IMR-90 (cell line): Measurements from ENCODE around the gene FFAR2. TPM values are rescaled to one million over a fixed set of nuclear protein-coding genes. Genes with fewer than 3 reads are reported as not detected.

Experiments used
- ATAC-seq: fragments of 200-7000 bp; cut with Tn5 transposase; 2 replicates; pipeline ENCODE4 v1.9.1; 2020; ENCODE audit warnings: low read depth, mild to moderate bottlenecking, moderate library complexity
- BruUV-seq: library from RNA; stranded (reverse); fragments of 400-500 nt; replicated peaks from 2 replicates; lab custom pipeline; 2021; lab: Mats Ljungman, UMichigan
- CTCF ChIA-PET: fragments of 300-600 bp; formaldehyde crosslinking; extraction: SDS; loops from one replicate; lab custom pipeline; 2021; ENCODE audit warnings: antibody characterized with exemption; lab: Yijun Ruan, JAX
- POLR2A ChIA-PET: fragments of 300-600 bp; sonication (Branson Sonifier 250); formaldehyde crosslinking; loops from one replicate; lab custom pipeline; 2022; ENCODE audit warnings: antibody characterized with exemption; ENCODE audit not compliant: unreplicated experiment; lab: Charles Lee
- DNase-seq: peaks from one replicate; pipeline ENCODE4 v3.0.0; 2013
- H2AFZ ChIP-seq: replicated peaks from 2 replicates; pipeline ENCODE3; 2013; ENCODE audit warnings: low read length, mild to moderate bottlenecking; ENCODE audit not compliant: poor library complexity
- H2AK5ac ChIP-seq: 2 replicates; pipeline ENCODE4 v1.6.1; 2013; ENCODE audit warnings: low read depth, low read length, inconsistent platforms
- H2AK9ac ChIP-seq: replicated peaks from 2 replicates; pipeline ENCODE3; 2013; ENCODE audit warnings: mild to moderate bottlenecking, low read depth, low read length, moderate library complexity; ENCODE audit not compliant: poor library complexity
- H2BK120ac ChIP-seq: 2 replicates; pipeline ENCODE4 v1.6.1; 2013; ENCODE audit warnings: low read depth, low read length, inconsistent platforms
- H2BK15ac ChIP-seq: 3 replicates; pipeline ENCODE4 v1.6.1; 2013; ENCODE audit warnings: low read depth, low read length, inconsistent platforms
- H2BK20ac ChIP-seq: 2 replicates; pipeline ENCODE4 v1.6.1; 2013; ENCODE audit warnings: low read depth, mild to moderate bottlenecking, inconsistent platforms, low read length, moderate library complexity
- H2BK5ac ChIP-seq: 2 replicates; pipeline ENCODE4 v1.6.1; 2013; ENCODE audit warnings: mild to moderate bottlenecking, low read depth, low read length, inconsistent platforms; ENCODE audit not compliant: poor library complexity, severe bottlenecking
- H3K14ac ChIP-seq: replicated peaks from 2 replicates; pipeline ENCODE4 v1.6.1; 2013; ENCODE audit warnings: low read depth, low read length, inconsistent platforms
- H3K18ac ChIP-seq: 2 replicates; pipeline ENCODE4 v1.6.1; 2013; ENCODE audit warnings: low read depth, low read length, control low read depth
- H3K23ac ChIP-seq: 2 replicates; pipeline ENCODE4 v1.6.1; 2013; ENCODE audit warnings: low read depth, low read length, inconsistent platforms
- H3K27ac ChIP-seq: 2 replicates; pipeline ENCODE4 v1.5.1; 2013; ENCODE audit warnings: mild to moderate bottlenecking, control low read depth, low read length; ENCODE audit not compliant: insufficient read depth
- H3K27me3 ChIP-seq: 2 replicates; pipeline ENCODE4 v1.6.1; 2013; ENCODE audit warnings: low read length; ENCODE audit not compliant: control insufficient read depth, insufficient read depth
- H3K36me3 ChIP-seq: 2 replicates; pipeline ENCODE4 v1.6.1; 2013; ENCODE audit warnings: low read length, mixed read lengths; ENCODE audit not compliant: control insufficient read depth, insufficient read depth
- H3K4ac ChIP-seq: 2 replicates; pipeline ENCODE4 v1.6.1; 2013; ENCODE audit warnings: low read depth, low read length, inconsistent platforms
- H3K4me1 ChIP-seq: 2 replicates; pipeline ENCODE4 v1.6.1; 2013; ENCODE audit warnings: low read length, mixed read lengths; ENCODE audit not compliant: control insufficient read depth, insufficient read depth
- H3K4me2 ChIP-seq: 2 replicates; pipeline ENCODE4 v1.6.1; 2013; ENCODE audit warnings: low read depth, mild to moderate bottlenecking, control low read depth, low read length, moderate library complexity
- H3K4me3 ChIP-seq: 2 replicates; pipeline ENCODE4 v1.5.1; 2013; ENCODE audit warnings: low read depth, mild to moderate bottlenecking, control low read depth, low read length, moderate library complexity; ENCODE audit not compliant: insufficient read depth
- H3K56ac ChIP-seq: 2 replicates; pipeline ENCODE4 v1.6.1; 2013; ENCODE audit warnings: low read length, inconsistent platforms; ENCODE audit not compliant: insufficient read depth; ENCODE audit errors: extremely low read depth
- H3K79me1 ChIP-seq, 2 experiments: 2 replicates each; pipeline ENCODE4 v1.6.1; 2013; ENCODE audit warnings: low read length in 2 of 2, inconsistent platforms in 1 of 2, low read depth in 1 of 2
- H3K9ac ChIP-seq: 2 replicates; pipeline ENCODE4 v1.6.1; 2013; ENCODE audit warnings: low read depth, low read length, control low read depth
- H3K9me1 ChIP-seq: 2 replicates; pipeline ENCODE4 v1.6.1; 2013; ENCODE audit warnings: low read length, inconsistent platforms; ENCODE audit not compliant: insufficient read depth
- H3K9me3 ChIP-seq: 2 replicates; pipeline ENCODE4 v1.6.1; 2013; ENCODE audit warnings: low read length; ENCODE audit not compliant: control insufficient read depth, insufficient read depth
- H4K20me1 ChIP-seq: 2 replicates; pipeline ENCODE4 v1.6.1; 2013; ENCODE audit warnings: low read length, inconsistent platforms; ENCODE audit not compliant: insufficient read depth
- H4K5ac ChIP-seq: 2 replicates; pipeline ENCODE4 v1.6.1; 2013; ENCODE audit warnings: mild to moderate bottlenecking, low read depth, low read length, control low read depth
- H4K8ac ChIP-seq, 2 experiments: 2 replicates each; pipeline ENCODE4 v1.6.1; 2013; ENCODE audit warnings: low read depth in 2 of 2, low read length in 2 of 2, control low read depth in 1 of 2, inconsistent platforms in 1 of 2
- H4K91ac ChIP-seq: 2 replicates; pipeline ENCODE4 v1.6.1; 2013; ENCODE audit warnings: low read depth, low read length, inconsistent platforms; ENCODE audit not compliant: insufficient read depth
- CHD1 ChIP-seq: IDR thresholded peaks from 2 replicates; pipeline ENCODE4 v1.6.1; 2012; ENCODE audit warnings: low read depth, low read length, improper control_type of control experiment
- ELK1 ChIP-seq: fragments of 150-350 bp; IDR thresholded peaks from 2 replicates; pipeline ENCODE4 v1.6.1; 2016; ENCODE audit warnings: low read depth, mild to moderate bottlenecking, low read length, moderate library complexity, borderline replicate concordance
- NFE2L2 ChIP-seq: fragments of 150-350 bp; IDR thresholded peaks from 2 replicates; pipeline ENCODE4 v1.6.1; 2016; ENCODE audit warnings: low read depth, mild to moderate bottlenecking, low read length
- RAD21 ChIP-seq: IDR thresholded peaks from 2 replicates; pipeline ENCODE4 v1.6.1; 2012; ENCODE audit warnings: low read length, improper control_type of control experiment
- RCOR1 ChIP-seq: IDR thresholded peaks from 2 replicates; pipeline ENCODE4 v1.6.1; 2012; ENCODE audit warnings: mild to moderate bottlenecking, low read length, improper control_type of control experiment; ENCODE audit not compliant: insufficient replicate concordance
- WGBS, 2 experiments: methylation state at CpG; one replicate each; pipeline versions ENCODE4 v1.1.5 to v1.1.7; 2013; ENCODE audit warnings: missing lambda C conversion rate in 2 of 2; ENCODE audit not compliant: insufficient read length in 1 of 2; ENCODE audit errors: extremely low coverage in 2 of 2; 5-methylcytosine and 5-hydroxymethylcytosine counted together
- dilution Hi-C: fragments of 300-500 bp; cut with HindIII; formaldehyde crosslinking; loops from one replicate; pipeline ENCODE4 v1.14.3; 2018; ENCODE audit warnings: low sequenced_read_pairs; ENCODE audit not compliant: unreplicated experiment
- in situ Hi-C: fragments of 300-500 bp; cut with MboI; formaldehyde crosslinking; loops from 3 replicates; pipeline ENCODE4 v1.14.3; 2019; ENCODE audit warnings: low sequenced_read_pairs, inconsistent platforms, mixed read lengths
- intact Hi-C: fragments of 100-400 bp; cut with micrococcal nuclease; formaldehyde crosslinking; loops from 2 replicates; pipeline ENCODE4 v1.10.0; 2022
- polyA plus RNA-seq, 3 experiments: library from polyadenylated mRNA; depleted of rRNA; stranded (reverse); fragments of >200 nt; gene quantifications; 2 replicates each; pipeline ENCODE4 v1.2.3, GENCODE V29; 2012; ENCODE audit warnings: low replicate concordance in 1 of 3
- total RNA-seq: library from RNA; depleted of rRNA; stranded (reverse); fragments of >200 nt; gene quantifications from 2 replicates; pipeline ENCODE4 v1.2.3, GENCODE V29; 2012

The FFAR2 gene
- total and polyA plus RNA-seq, 2 of the 4 experiments (the other 2 are of a cell fraction): not detected

GRCh38 chr19:35431145-35431807 is 16.8 kb upstream of the FFAR2 start:
- Histone ChIP-seq H2BK120ac (no peak overlapping the region), H3K27me3 (peaks cover 10% of the 10 kb centered on the region), H3K9me3 (peaks cover 2% of the 10 kb centered on the region; the same call in 1 of the 2 replicates), H4K8ac (no peak overlapping the region), H2AK5ac (no peak overlapping the region), H3K79me1 (no peaks in the 10 kb centered on the region), H3K9ac (no peak overlapping the region), H3K14ac (no peak overlapping the region), H3K4ac (no peak overlapping the region), H2AK9ac (no peak overlapping the region), H3K27ac (no peak overlapping the region), H3K56ac (no peak overlapping the region), H3K9me1 (no peaks in the 10 kb centered on the region), H3K4me2 (no peak overlapping the region), H3K4me3 (no peak overlapping the region), H4K20me1 (no peaks in the 10 kb centered on the region), H2BK15ac (no peak overlapping the region), H2BK5ac (no peak overlapping the region), H4K91ac (no peak overlapping the region), H2AFZ (no peak overlapping the region), H2BK20ac (no peak overlapping the region), H3K4me1 (no peaks in the 10 kb centered on the region), H3K23ac (no peak overlapping the region), H4K5ac (no peak overlapping the region), H3K36me3 (no peaks in the 10 kb centered on the region), H3K18ac (no peak overlapping the region)
- WGBS, 2 experiments: 35% methylated on average over 4 of the region's 8 CpGs; no CpG with 5 or more reads in 1 of the 2 experiments
- DNase-seq (no peak), ATAC-seq (no peak)
- dilution Hi-C loops (no loop called here), in situ Hi-C loops (no loop called here), intact Hi-C loops (no loop called here)
- ChIA-PET CTCF (no interaction called here), POLR2A (no interaction called here)
- TF ChIP-seq CHD1 (no peak), NFE2L2 (no peak), ELK1 (no peak), RAD21 (no peak), RCOR1 (no peak)
- no TSS peak for BruUV-seq
